Measurements from ENCODE around the gene KIAA0513. TPM values are rescaled to one million over a fixed set of nuclear protein-coding genes. Genes with fewer than 3 reads are reported as not detected.

KIAA0513 gene
- total RNA-seq, 1 donor: 35.1 TPM

DNA sequence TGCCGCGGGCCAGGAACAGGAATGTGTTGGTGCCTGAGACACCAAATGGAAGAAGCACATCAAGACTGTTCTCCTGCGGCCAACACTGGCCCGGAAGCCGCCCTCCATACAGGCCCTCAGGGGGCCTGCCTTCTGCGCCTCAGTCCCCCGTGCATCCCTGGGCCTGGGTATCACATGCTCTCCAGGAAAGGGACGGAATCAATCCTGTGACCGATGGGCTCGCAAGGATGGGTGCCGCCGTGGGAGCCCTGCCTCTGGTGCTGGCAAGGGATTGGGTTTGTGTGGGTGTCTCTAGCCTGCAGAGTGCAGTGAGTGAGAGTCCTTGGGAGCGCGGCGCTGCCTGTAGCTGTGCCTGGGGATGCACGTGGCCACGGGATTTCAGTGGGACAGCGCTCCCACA is 65.3 kb downstream of the KIAA0513 start:
- peaks cover 3% of the 10 kb centered on the region for H3K36me3 ChIP-seq (ENCODE audit: insufficient read depth, low read length)
- no peak overlapping the region for H2AFZ ChIP-seq (ENCODE audit: low read length)
- H3K27ac ChIP-seq (ENCODE audit: low read depth, low read length): no peak overlapping the region
- H4K20me1 ChIP-seq (ENCODE audit: insufficient read depth, low read length): peaks cover 9% of the 10 kb centered on the region
- no peaks in the 10 kb centered on the region for H3K79me2 ChIP-seq (ENCODE audit: insufficient read depth, low read length)
- no peak overlapping the region for H3K4me3 ChIP-seq (ENCODE audit: insufficient read depth, low read length)
- no peak for DNase-seq (ENCODE audit: insufficient read length, low spot score, missing footprints)
- no peaks in the 10 kb centered on the region for H3K4me1 ChIP-seq (ENCODE audit: insufficient read depth, low read length)
- H3K27me3 ChIP-seq (ENCODE audit: insufficient read depth, low read length): peaks cover 33% of the 10 kb centered on the region
- H3K9me3 ChIP-seq (ENCODE audit: low read depth, low read length): no peaks in the 10 kb centered on the region
- no peak overlapping the region for H3K4me2 ChIP-seq (ENCODE audit: insufficient read depth, low read length)
- TF ChIP-seq, protein P1, sequence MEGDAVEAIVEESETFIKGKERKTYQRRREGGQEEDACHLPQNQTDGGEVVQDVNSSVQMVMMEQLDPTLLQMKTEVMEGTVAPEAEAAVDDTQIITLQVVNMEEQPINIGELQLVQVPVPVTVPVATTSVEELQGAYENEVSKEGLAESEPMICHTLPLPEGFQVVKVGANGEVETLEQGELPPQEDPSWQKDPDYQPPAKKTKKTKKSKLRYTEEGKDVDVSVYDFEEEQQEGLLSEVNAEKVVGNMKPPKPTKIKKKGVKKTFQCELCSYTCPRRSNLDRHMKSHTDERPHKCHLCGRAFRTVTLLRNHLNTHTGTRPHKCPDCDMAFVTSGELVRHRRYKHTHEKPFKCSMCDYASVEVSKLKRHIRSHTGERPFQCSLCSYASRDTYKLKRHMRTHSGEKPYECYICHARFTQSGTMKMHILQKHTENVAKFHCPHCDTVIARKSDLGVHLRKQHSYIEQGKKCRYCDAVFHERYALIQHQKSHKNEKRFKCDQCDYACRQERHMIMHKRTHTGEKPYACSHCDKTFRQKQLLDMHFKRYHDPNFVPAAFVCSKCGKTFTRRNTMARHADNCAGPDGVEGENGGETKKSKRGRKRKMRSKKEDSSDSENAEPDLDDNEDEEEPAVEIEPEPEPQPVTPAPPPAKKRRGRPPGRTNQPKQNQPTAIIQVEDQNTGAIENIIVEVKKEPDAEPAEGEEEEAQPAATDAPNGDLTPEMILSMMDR (IDR thresholded peaks at IDR 0.05; ENCODE audit: extremely low read depth, low read depth, low read length): no peak

- Histone ChIP-seq H3K36me3 (ENCODE audit: insufficient read depth, low read length) (no peaks in the 10 kb centered on the region), H4K20me1 (ENCODE audit: insufficient read depth, low read length) (peaks cover 9% of the 10 kb centered on the region), H3K9me3 (ENCODE audit: low read depth, low read length) (no peaks in the 10 kb centered on the region), H3K4me3 (ENCODE audit: insufficient read depth, low read length) (no peak overlapping the region), H3K4me1 (ENCODE audit: insufficient read depth, low read length) (no peaks in the 10 kb centered on the region), H3K27ac (ENCODE audit: low read depth, low read length) (no peak overlapping the region), H3K79me2 (ENCODE audit: insufficient read depth, low read length) (no peaks in the 10 kb centered on the region), H3K4me2 (ENCODE audit: insufficient read depth, low read length) (no peak overlapping the region), H2AFZ (ENCODE audit: low read length) (no peak overlapping the region), H3K27me3 (ENCODE audit: insufficient read depth, low read length) (peaks cover 42% of the 10 kb centered on the region)
- TF ChIP-seq, protein P1 (IDR thresholded peaks at IDR 0.05; ENCODE audit: extremely low read depth, low read depth, low read length): no peak
- DNase-seq (ENCODE audit: insufficient read length, low spot score, missing footprints): peak; percentile 62
Measured at GRCh38 chr16:85093705-85094104, 66.1 kb downstream of the KIAA0513 start.

GRCh38 chr16:85094176-85094805 is 66.7 kb downstream of the KIAA0513 start:
- Histone ChIP-seq H3K36me3 (ENCODE audit: insufficient read depth, low read length) (no peaks in the 10 kb centered on the region), H3K9me3 (ENCODE audit: low read depth, low read length) (no peaks in the 10 kb centered on the region), H3K4me1 (ENCODE audit: insufficient read depth, low read length) (no peaks in the 10 kb centered on the region), H3K4me2 (ENCODE audit: insufficient read depth, low read length) (no peak overlapping the region), H3K27ac (ENCODE audit: low read depth, low read length) (no peak overlapping the region), H3K4me3 (ENCODE audit: insufficient read depth, low read length) (no peak overlapping the region), H4K20me1 (ENCODE audit: insufficient read depth, low read length) (peaks cover 4% of the 10 kb centered on the region), H3K27me3 (ENCODE audit: insufficient read depth, low read length) (peaks cover 42% of the 10 kb centered on the region), H2AFZ (ENCODE audit: low read length) (no peak overlapping the region), H3K79me2 (ENCODE audit: insufficient read depth, low read length) (no peaks in the 10 kb centered on the region)
- DNase-seq (ENCODE audit: insufficient read length, low spot score, missing footprints): peak; percentile 68
- TF ChIP-seq, protein P1 (IDR thresholded peaks at IDR 0.05; ENCODE audit: extremely low read depth, low read depth, low read length): no peak

DNA sequence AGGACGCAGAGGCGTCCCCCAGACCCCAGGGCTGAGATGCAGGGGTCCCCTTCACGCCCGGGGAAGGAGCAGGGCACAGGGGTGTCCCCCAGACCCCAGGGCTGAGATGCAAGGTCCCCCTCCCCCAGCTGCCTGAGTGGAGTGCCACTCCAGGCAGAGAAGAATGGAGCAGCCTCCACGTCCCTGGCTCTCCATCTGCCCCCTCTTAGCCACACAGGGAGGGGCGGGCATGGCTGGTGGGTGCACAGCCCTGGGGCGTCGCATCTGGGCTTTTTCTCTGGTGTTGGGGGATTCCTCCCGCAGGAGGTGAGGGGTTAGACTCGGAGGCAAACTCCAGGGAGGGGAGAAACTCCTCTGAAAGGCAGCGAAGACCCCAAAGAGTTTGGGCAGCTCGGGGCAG is 67.2 kb downstream of the KIAA0513 start:
- no peak overlapping the region for H3K4me3 ChIP-seq (ENCODE audit: insufficient read depth, low read length)
- peaks cover 42% of the 10 kb centered on the region for H3K27me3 ChIP-seq (ENCODE audit: insufficient read depth, low read length)
- TF ChIP-seq, protein P1 (IDR thresholded peaks at IDR 0.05; ENCODE audit: extremely low read depth, low read depth, low read length): no peak
- H3K9me3 ChIP-seq (ENCODE audit: low read depth, low read length): no peaks in the 10 kb centered on the region
- H3K27ac ChIP-seq (ENCODE audit: low read depth, low read length): no peak overlapping the region
- DNase-seq (ENCODE audit: insufficient read length, low spot score, missing footprints): peak; percentile 77
- no peaks in the 10 kb centered on the region for H3K4me1 ChIP-seq (ENCODE audit: insufficient read depth, low read length)
- no peaks in the 10 kb centered on the region for H3K79me2 ChIP-seq (ENCODE audit: insufficient read depth, low read length)
- no peak overlapping the region for H3K4me2 ChIP-seq (ENCODE audit: insufficient read depth, low read length)
- H4K20me1 ChIP-seq (ENCODE audit: insufficient read depth, low read length): peaks cover 4% of the 10 kb centered on the region
- no peak overlapping the region for H2AFZ ChIP-seq (ENCODE audit: low read length)
- no peaks in the 10 kb centered on the region for H3K36me3 ChIP-seq (ENCODE audit: insufficient read depth, low read length)

Measured in osteoblast (primary cell).